ENCODE measurements around the gene WDR75. TPM values are rescaled to one million over a fixed set of nuclear protein-coding genes. Genes with fewer than 3 reads are reported as not detected.

WDR75 gene
- total and polyA plus RNA-seq, 2 of the 13 experiments (the other 11 are each of a cell fraction or from before 2014, with no cell fraction given), result 63.0 to 74.1 TPM

- TF ChIP-seq FOXP4 (CRISPR knock-in tag; IDR thresholded peaks at IDR 0.05), result peak; percentile 38
- TF ChIP-seq, protein P1, sequence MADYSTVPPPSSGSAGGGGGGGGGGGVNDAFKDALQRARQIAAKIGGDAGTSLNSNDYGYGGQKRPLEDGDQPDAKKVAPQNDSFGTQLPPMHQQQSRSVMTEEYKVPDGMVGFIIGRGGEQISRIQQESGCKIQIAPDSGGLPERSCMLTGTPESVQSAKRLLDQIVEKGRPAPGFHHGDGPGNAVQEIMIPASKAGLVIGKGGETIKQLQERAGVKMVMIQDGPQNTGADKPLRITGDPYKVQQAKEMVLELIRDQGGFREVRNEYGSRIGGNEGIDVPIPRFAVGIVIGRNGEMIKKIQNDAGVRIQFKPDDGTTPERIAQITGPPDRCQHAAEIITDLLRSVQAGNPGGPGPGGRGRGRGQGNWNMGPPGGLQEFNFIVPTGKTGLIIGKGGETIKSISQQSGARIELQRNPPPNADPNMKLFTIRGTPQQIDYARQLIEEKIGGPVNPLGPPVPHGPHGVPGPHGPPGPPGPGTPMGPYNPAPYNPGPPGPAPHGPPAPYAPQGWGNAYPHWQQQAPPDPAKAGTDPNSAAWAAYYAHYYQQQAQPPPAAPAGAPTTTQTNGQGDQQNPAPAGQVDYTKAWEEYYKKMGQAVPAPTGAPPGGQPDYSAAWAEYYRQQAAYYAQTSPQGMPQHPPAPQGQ (CRISPR knock-in tag; IDR thresholded peaks at IDR 0.05; ENCODE audit: borderline replicate concordance), result no peak; the same call in 1 of the 2 replicates
- TF ChIP-seq ARNT (IDR thresholded peaks at IDR 0.05), result no peak
- TF ChIP-seq AHR (CRISPR knock-in tag; IDR thresholded peaks at IDR 0.05), result 0 out of 2 replicates have a peak, but pooled peaks have one; percentile 36
- peak; percentile 92 for TF ChIP-seq ZNF350 (CRISPR knock-in tag; IDR thresholded peaks at IDR 0.05; ENCODE audit: borderline replicate concordance, low read depth)
- TF ChIP-seq SRY (CRISPR knock-in tag; IDR thresholded peaks at IDR 0.05), result 0 out of 2 replicates have a peak, but pooled peaks have one; percentile 82
- no peak; the same call in 1 of the 2 replicates for TF ChIP-seq ZBTB3 (CRISPR knock-in tag; IDR thresholded peaks at IDR 0.05; ENCODE audit: borderline replicate concordance, low read depth)
- no peak for TF ChIP-seq TRIM22 (IDR thresholded peaks at IDR 0.05)
- TF ChIP-seq ZNF891 (CRISPR knock-in tag; IDR thresholded peaks at IDR 0.05), result no peak; the same call in 1 of the 2 replicates
- TF ChIP-seq ZNF24 (IDR thresholded peaks at IDR 0.05), result peak; percentile 44; the same call in 1 of the 2 replicates
- peak; percentile 94 for TF ChIP-seq YY1 (IDR thresholded peaks at IDR 0.05; ENCODE audit: insufficient read depth, insufficient replicate concordance, low read depth, low read length)
- no peak for TF ChIP-seq SMC3 (IDR thresholded peaks at IDR 0.05; ENCODE audit: low read length)
- no peak for TF ChIP-seq XBP1 (CRISPR knock-in tag; IDR thresholded peaks at IDR 0.05)
- TF ChIP-seq HMG20A (CRISPR knock-in tag; IDR thresholded peaks at IDR 0.05; ENCODE audit: borderline replicate concordance), result no peak; the same call in 1 of the 2 replicates
- TF ChIP-seq REPIN1 (CRISPR knock-in tag; IDR thresholded peaks at IDR 0.05; ENCODE audit: borderline replicate concordance, low read depth), result peak; percentile 75; the same call in 1 of the 2 replicates
- TF ChIP-seq ZNF431 (CRISPR knock-in tag; IDR thresholded peaks at IDR 0.05; ENCODE audit: borderline replicate concordance, low read depth), result peak; percentile 86
- no peak for TF ChIP-seq ZNF674 (CRISPR knock-in tag; IDR thresholded peaks at IDR 0.05; ENCODE audit: low read depth)
- peak; percentile 100 for TF ChIP-seq ZNF574 (CRISPR knock-in tag; IDR thresholded peaks at IDR 0.05)
- peak; percentile 79 for TF ChIP-seq SMAD3 (CRISPR knock-in tag; IDR thresholded peaks at IDR 0.05)
- peak; percentile 76 for TF ChIP-seq NR2C2 (CRISPR knock-in tag; IDR thresholded peaks at IDR 0.05; ENCODE audit: borderline replicate concordance)
- TF ChIP-seq ZFP62 (CRISPR knock-in tag; IDR thresholded peaks at IDR 0.05), result no peak
- peak; percentile 53; the same call in 1 of the 2 replicates for TF ChIP-seq NFYB (CRISPR knock-in tag; IDR thresholded peaks at IDR 0.05)
These were observed at the start of gene WDR75 (continued) for GRCh38 chr2:189440947-189441708.
